Keratinocyte (primary cell): ENCODE measurements around the gene MPPED1.

Source experiments
- CTCF ChIP-seq, 3 experiments: IDR thresholded peaks in 1 of 3; conservative IDR thresholded peaks in 1 of 3; optimal IDR thresholded peaks in 1 of 3; 2 replicates in 2 of 3; 3 replicates in 1 of 3; pipeline versions ENCODE3 to v1.5.1; 2011; ENCODE audit warnings: low read length in 3 of 3, mild to moderate bottlenecking in 3 of 3, moderate library complexity in 2 of 3, control low read depth in 1 of 3, inconsistent platforms in 1 of 3; ENCODE audit not compliant: insufficient read depth in 2 of 3; ENCODE audit errors: extremely low read depth in 1 of 3
- EZH2 ChIP-seq: IDR thresholded peaks from one replicate; pipeline ENCODE4 v1.6.1; 2012; ENCODE audit warnings: inconsistent platforms, mild to moderate bottlenecking, low read length, moderate library complexity

- TF ChIP-seq CTCF (optimal IDR thresholded peaks at IDR 0.05 in 1 of 3, IDR thresholded peaks at IDR 0.05 in 1 of 3, conservative IDR thresholded peaks at IDR 0.05 in 1 of 3; ENCODE audit: extremely low read depth in 1 of 3, insufficient read depth in 2 of 3, low read length in 3 of 3) = no peak
- no peak for TF ChIP-seq EZH2
These were observed 15.0 kb downstream of the MPPED1 start for GRCh38 chr22:43426816-43427215.
